Stimulated activated naive CD4-positive, alpha-beta T cell treated with Interleukin-2 at 50 U/mL for 16 hours (primary cell): ENCODE measurements around the gene CABLES2.
"Not testable (repeated sequence)": the region's sequence is repeated elsewhere in the genome, so short reads cannot be mapped to it uniquely, and the experiment has no call there.

Experiments
- DNase-seq: peaks from one replicate; lab custom pipeline; 2025; lab: John Stamatoyannopoulos, UW

Gene CABLES2

DNA sequence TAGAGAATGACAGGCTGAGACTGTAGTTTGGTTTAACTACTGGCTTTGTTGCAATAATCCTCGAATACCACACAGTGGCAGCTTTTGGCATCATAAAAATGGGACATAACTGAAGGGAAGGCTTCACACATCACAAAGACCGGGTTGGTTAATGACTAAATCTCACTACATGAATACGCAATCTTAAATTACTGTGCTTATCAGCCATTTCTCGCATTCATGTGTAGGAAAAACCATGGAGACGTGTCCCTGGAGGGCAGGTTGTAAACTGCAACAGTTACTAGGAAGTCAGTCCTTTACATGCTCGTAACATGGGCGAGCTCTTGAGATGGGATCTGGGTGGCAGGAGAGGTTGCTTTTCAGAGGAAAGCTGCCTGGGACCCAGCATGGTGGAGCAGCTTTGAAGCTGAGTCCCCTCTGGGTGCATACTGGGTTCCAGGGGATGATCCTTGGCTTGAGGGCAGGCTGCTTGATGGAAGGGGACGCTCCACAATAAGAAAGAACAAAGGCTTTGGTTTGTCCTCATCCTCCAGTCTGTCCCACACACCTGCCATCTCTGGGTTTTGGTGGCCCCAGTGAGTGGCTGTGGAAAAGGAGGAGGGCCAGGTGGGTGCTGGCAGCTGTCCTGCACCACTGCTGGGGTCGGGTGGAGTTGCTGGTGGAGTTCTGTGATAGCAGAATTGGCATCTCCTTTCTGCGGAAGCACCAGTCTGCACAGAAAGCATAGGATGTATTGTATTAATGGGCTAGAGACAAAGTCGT, 18.1 kb downstream of the CABLES2 start:
- DNase-seq, result no peak

DNA sequence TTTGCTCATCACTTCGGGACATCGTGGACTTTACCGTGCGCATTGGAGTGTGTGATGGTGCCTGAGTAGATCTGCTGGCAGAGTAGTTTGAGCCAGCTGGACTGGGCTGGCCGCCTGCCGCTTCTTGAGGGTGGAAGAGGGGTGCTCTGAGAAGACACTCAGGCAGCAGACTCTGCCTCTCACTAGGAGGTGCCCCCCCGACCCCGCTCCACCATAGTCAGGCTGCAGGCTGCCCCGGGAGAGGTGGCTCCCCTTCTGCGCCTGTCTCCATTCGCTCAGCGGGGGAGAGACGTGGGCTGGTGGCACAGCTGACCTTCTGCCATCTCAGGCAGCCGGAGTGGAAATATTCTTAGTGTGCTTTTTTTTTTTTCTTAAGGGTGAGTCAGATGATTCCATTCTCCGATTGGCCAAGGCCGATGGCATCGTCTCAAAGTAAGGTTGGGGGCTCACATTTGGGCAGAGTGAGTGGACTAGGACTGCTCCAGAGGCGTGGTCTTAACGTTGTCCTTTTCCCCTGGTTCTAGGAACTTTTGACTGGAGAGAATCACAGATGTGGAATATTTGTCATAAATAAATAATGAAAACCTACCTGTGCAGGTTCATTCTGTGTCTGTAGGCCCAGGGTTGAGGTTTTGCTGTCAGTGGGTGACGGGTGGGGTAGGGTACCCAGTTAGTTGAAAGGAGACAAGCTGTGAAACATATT, 19.0 kb downstream of the CABLES2 start:
- DNase-seq, result peak; percentile 20

DNA sequence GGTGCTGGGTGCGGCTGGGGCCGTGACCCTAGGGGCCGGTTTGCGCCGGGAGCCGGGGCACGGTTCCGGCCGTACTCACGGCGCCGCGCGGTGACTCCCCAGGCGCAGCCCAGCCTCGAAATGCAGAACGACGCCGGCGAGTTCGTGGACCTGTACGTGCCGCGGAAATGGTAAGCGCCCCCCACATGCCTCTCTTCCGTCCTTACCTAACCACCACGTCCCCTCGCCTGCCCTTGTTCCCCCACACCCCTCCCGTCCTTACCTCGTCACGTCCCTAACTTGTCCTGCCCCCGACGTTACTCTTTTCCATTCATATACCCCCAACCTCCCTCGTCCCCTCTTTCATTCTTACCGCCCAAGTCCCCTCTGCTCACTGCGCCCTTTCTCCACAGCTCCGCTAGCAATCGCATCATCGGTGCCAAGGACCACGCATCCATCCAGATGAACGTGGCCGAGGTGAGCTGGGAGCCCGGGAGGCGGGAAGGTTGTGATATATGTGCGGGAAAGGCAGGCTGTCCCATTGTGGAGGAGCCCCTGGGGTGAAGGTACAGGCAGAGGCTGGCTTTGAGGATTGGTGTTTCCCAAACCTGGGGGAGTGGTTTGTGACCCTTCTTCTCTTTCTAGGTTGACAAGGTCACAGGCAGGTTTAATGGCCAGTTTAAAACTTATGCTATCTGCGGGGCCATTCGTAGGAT, 19.7 kb downstream of the CABLES2 start:
- DNase-seq, result peak; percentile 43

DNA sequence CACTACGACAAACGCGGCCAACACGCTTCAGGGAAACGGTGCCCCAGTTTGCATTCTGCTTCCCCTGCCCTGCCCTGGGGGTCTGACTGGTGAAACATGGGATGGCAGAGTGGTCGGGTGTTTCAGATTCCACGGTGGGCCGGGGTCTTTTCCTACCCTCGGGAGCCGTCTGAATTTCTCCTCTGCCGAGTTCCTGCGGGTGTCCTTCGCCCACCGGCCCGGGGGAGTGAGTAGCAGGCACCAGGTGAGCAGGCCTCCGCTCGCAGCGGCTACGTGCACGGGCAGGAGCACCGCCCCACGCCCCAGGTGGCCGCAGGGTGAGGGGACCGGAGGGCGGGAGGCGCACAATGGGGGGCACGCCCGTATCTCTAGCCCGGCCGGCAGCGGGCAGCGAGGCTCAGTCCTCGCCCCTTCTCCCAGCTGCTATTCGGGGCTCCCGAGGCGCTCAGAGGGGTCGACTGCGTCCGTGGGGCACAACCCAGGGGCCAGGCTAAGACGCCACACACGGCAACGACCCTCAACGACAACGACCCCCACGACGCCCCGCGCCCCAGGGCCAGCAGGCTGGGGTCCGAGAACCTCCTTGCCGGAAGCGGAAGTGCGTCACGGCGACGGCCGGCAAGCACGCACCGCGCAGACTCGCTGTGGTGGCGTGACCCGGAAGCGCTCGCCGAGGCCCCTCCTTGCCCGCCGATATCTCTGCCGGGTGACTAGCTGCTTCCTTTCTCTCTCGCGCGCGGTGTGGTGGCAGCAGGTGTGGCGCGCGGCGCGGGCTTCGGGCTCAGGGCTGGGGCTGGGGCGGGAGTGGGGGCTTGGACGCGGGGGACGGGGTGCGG, 20.5 kb downstream of the CABLES2 start, which contains the start of gene RPS21:
RPS21 (plus strand) TSS at position 721 of the 836 bp plus-strand sequence. CDS start 236 bp downstream, outside the sequence.
- DNase-seq, result peak; percentile 91

DNA sequence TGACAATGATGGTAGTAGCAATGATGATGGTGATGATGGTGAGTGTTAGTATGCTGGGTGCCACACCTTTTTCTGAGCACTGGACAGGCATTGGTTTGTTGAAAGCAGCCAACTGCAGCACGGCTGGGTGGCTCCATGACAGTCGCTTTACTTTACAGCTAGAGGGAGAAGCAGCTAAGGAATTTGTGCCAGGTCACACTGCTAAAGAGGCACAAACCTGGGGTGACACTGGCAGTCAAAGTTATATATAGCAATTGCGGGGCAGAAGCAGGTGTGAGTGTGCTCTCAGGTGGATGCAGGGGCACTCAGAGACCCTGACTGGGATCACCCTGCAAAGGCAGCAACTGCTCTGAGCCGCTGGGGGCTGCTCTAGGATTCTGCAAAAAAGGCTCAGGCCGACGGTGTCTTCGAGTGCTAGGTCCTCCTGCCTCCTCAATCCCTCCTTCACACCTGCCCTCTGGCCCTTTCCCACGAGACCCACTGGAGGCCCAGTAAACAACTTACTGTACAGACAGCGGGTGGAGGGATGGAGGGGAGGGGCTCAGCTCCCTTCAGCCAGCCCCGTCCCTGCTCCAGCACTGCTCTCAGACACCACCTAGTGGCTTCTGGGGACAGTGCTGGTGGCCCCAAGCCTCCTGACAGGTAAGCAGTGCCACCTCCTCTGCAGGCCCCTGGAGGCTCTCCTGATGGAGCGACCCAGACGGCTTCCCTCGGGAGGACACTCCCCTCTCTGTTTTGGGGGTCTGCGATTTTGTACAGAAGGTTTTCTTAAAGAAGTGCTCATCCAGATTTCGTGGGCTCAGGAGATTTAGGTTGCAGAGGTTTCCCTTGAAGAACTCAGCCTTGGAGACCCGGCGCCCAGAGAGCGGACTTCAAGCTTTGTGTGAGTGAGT, 24.5 kb downstream of the CABLES2 start:
- DNase-seq, result peak; percentile 70

DNA sequence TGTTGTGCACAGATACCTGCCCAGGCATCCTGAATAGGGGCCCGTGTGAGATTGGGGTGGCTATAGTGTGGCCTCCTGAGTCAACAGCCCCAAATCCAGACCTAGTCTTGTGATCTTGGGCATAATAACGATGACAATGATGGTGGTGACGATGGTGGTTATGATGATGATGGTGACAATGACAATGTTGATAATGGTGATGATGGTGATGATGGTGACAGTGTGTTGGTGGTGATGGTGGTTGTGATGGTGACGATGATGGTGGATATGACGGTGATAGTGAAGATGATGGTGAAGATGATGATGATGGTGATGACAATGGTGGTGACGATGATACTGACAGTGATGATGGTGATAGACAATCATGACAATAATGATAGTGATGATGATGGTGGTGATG, 25.2 kb downstream of the CABLES2 start:
- no peak for DNase-seq

DNA sequence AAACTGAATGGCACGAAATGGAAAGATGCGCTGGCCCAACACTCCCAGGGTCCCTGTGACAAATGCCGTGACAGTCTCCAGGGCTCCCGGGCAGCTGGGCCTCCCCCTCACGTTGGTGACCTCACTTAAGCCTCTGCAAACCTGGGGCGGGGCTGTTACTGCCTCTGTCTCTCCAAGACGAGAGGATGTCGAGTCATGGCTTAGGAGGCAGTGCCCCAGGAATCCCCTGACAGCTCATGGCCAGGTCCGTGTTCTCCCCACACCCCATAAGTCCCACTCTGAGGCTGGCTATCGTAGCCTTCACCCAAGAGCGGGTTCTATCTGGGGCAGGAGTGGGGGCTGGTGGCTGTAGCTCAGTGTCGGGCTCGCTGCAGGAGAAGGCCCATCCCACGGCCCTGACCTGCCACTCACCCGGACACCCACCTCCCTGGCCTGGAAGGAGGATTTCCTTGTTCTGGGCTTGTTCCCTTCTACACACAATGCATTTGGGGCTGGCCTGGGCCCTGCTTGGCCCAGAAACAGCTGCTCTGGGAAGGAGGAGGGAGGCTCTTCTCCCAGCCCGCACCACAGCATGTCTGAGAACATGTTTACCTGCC, 25.8 kb downstream of the CABLES2 start:
- DNase-seq, result no peak

DNA sequence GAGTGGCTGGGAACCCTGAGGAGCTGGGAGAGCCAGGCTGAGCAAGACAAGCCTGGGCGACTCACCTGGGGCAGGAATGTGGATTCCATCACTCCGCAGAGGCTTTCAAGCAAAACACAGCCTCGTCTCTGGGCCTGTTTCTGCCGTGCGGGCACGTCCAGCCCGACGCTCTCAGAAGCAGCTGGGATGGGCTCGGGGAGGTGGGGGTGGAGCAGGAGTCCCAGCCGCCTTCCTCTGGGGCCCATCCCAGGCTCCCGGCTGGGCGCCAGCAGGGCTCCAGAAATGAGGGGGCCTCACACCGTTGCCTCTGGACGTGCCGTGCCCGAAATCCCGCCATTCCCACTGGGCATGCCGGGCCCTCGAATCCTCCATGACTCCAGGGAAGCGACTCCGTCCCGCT, 28.9 kb downstream of the CABLES2 start:
- no peak for DNase-seq

DNA sequence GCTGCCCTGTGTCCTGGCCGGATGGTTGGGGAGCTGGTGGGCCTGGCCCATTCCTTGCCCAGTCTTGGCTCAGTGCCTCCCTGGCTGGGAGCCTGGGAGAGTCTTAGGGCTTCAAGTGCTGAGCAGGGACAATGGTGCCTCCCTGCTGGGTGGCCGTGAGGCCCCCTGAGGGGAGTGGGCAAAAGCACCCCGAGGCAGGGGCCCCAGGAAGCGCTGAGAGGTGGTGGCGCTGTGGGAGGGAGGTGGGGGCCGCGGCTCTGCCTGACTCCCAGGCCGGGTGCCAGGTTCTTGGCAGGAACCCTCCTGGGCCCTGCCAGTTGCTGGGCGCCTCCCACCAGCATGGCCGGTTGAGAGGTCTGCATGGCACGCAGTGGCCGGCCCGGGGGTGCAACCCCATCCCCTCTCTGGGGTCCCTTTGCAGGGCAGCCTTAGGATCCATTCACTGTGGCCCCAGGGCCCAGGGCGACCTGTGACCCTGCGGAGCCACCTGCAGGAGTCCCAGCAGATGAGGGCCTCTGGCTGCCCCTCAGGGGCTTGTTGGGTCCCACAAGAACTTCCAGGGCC, 29.4 kb downstream of the CABLES2 start:
- DNase-seq, result no peak

DNA sequence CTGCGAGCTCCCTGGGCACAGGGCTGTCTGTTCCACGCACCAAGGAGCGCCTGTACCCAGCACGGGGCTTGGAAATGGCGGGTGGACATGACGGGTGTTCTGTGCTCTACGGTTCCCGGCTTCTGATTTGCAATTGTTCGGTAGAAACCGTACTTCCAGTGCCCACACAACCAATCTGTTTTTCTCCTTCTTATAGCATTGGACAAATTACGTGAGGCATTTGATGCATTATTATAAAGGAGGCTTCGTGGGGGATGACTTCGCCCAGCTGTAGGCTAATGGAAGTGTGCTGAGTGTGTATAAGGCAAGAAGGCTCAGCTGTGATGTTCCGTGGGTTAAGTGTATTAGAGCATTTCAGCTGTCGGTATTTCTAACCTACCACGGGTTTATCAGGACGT, 30.0 kb downstream of the CABLES2 start:
- no peak for DNase-seq

DNA sequence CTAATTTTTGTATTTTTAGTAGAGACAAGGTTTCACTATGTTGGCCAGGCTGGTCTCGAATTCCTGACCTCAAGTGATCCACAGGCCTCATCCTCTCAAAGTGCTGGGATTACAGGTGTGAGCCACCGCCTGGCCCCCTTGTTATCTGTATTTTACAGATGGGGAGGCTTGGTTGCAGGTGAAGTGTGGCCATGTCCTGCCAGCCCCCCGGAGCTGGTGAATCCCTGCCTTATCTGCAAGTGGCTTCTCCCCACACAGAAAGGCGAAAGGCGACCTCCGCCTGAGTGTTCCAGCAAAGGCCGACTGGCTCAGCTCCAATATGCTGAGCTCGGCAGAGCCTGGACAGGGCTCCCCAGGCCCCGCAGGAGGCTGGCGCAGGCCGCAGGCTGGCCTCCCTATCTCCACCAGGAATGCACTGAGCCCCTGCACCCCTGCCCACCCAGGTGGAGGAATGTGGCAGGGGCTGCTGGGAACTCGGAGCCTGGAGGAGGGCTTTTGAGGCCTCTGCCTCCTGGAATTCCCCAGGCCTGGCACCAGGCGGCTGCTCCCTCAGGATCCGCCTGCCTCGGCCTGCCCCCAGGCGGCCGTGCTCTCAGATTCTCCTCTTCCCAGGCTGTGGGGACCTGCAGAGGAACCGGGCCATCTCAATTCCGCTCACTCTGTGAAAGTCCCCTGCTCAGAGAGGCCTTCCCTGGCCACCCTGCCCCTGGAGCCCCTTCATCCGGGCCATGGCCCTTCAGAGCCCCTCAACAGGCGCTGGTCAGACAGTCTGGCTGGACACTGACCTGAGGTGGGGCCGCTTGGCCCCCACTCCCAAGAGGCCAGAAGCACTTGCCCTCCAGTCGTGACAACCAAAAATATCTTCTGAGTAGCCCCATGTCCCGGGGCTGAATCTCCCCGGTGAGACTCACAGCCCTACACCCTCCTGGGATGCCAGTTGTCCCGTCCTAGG, 30.7 kb downstream of the CABLES2 start:
- DNase-seq, result no peak

DNA sequence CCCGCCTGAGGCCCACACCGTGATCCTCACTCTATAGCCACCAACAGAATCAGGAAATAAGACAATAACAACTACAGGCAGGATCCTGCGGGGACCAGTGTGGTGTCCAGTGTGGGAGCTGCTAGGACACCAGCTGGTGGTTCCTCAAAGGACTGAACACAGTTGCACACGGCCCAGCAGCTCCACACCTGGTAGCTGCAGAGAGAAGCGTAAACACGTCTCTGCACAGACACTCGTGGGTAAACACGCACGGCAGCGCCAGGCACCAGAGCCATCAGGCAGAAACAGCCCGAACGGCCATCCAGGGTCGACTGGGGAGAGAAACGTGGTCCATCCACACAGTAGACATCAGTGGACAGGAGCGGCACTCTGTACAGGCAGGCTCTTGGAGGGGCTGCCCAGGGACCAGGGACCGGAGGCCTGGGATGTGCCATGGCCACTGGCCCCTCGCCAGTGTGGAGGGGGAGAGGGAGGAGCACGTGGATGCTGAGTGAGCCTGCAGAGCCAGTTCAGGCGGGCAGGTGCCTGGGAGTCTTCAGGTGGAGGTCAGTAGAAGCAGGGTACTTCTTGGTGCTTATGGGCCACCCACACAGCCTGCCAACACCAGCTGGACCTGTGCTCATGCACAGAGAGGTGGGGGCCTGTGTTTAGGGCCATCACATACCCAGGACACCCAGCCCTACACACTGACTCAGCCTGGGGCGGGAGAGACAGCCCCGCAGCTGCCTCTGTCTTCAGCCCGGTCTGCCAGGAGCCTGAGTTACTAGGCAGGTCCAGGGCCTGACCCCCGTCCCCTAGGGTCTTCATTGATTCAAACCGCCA, 32.5 kb downstream of the CABLES2 start:
- DNase-seq, result no peak

DNA sequence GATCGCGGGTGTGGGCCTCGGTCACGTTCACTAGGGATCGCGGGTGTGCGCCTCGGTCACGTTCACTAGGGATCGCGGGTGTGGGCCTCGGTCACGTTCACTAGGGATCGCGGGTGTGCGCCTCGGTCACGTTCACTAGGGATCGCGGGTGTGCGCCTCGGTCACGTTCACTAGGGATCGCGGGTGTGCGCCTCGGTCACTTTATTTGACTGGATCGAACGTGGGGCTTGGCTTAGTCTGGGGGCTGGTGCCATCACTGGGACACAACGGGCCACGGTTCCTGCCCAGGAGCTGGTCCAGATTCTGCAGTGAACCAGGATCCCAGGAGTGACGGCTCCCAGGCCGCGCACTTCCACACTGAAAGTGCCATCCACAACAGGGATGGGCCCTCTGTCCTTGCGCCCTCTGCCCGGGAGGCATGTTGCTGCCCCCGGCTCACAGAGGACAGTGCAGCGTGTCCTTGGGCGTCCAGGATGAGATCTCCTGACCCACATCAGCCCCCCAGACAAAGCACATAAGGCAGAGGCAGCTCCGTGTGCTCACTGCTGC, 33.4 kb downstream of the CABLES2 start:
- DNase-seq, result not testable (repeated sequence)

DNA sequence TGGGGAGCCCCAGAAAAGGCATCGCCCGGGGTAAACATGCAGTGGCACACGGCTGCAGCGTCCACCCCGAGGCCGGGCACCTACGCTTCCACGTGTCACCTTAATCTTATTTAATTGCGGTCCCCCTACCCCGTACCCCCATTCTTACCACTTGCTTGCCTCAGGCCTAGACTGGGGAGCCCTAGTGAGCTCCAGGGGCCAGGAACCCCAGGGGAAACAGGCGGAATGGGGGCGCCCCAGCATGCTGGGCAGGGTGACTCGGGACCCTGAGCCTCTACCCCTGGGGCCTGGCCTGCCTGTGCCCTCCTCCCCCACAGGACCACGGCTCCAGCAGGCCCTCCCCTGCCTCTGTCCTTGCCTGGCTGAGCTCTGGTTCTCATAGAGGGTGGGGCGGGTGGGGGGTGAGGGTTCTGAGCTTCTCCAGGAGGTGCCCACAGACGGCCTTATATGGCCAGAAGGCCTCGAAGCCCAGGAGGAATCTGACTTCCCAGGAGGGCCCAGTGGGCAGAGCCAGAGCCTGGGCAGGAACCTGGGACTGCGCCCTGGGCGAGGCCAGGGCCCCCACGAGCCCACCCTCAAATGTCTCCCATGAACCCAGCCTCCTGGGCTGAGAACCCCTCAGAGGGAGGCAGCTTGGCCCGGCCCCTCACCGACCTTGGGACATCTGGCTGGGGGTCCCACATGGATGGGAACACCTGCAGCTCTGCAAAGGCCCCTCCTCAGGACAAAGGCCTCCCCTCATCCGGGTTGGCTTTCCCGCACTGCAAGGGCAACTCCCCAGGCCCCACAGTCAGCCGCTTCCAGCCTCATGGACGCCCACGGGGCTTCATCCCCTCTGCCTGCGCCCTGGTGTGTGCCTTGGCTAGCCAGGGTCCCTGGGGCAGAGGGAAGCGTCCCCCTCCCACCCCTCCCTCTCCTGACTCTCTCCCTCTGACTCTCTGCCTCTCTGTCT, 34.8 kb downstream of the CABLES2 start:
- no peak for DNase-seq

DNA sequence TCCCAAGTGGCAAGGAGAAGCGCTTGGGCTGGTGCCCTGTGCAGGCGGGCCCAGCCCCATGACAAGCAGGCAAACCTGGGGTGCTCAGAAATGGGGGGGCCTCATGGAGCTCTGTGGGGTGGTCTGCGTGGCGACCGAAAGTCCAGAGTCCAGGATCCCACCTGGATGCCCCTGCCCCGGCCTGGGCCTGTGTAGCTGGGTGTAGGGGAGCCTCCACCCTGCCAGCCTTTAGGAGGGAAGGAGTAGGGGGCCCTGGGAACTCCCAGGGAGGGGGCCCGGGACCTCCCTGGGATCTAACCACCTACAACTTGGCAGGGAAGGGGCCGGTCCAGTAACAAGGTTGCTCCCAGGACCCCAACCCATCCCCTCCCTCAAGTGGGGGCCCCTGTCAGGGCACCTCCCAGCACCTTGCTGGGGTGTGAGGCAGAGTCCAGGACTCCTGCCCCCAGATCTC, 35.5 kb downstream of the CABLES2 start:
- no peak for DNase-seq

DNA sequence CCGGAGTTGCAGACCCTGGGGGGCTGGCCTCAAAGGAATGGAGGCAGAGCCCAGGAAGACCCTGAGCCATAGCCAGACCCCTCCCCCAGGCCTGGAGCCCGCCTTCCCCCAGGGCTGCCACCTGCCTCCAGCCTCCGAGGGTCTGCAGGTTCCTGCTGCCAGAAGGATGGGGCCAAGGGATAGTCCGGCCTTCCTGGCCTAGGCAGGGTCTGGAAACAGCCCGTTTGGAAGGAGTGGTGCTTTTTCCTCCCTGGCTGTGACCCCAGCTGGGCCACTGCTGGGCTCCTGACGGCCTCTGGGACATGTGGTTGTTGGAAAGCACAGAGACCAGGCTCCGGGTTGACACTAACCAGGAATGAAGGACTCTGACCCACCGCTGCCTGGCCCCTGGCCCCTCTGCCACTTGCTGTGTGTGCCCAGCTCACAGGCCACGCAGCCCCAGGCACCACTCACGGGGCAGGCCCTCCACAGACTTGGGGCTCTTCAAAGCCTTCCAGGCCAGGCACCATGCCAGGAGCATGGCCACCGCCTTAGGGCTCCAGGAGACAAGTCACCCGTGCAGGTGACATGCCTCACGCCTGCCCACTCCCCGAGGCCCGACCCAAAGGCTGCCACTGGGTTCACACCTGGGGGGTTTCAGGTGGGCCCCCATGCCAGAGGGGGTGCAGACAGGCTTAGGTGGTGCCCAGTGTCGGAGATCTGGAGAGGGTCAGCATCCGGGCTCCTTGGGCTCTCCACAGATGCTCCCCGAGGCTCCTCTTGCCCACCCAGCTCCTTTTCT, 36.1 kb downstream of the CABLES2 start:
- DNase-seq, result no peak
